Coronary artery (tissue), 2 donors: Measurements from ENCODE around the gene DYSF.
"Not testable (repeated sequence)": the region's sequence is repeated elsewhere in the genome, so short reads cannot be mapped to it uniquely, and the experiment has no call there.

Source experiments
- DNase-seq: peaks from one replicate; pipeline ENCODE4 v3.0.0-alpha.2; 2017; ENCODE audit warnings: low spot score
- H3K27ac ChIP-seq, 2 donors: fragments of 200-600 bp; sonication (generic); one replicate each; pipeline ENCODE4 v1.5.1; 2016 to 2019
- H3K4me3 ChIP-seq: fragments of 200-600 bp; sonication (generic); 2 replicates; pipeline ENCODE4 v1.5.1; 2016; ENCODE audit warnings: mild to moderate bottlenecking, moderate library complexity
- TF ChIP-seq, protein P1 (sequence below): fragments of 200-600 bp; sonication (generic); IDR thresholded peaks from one replicate; pipeline ENCODE4 v1.5.1; 2019; ENCODE audit warnings: antibody characterized with exemption

The DYSF gene

GRCh38 chr2:71453404-71454220, at the start of gene DYSF:
DYSF (plus strand) TSS chr2:71453561.
- peak within 1 kb of the TSS; percentile 77 to 82 for H3K27ac ChIP-seq
- peak within 1 kb of the TSS; percentile 74 for H3K4me3 ChIP-seq
- TF ChIP-seq, protein P1, sequence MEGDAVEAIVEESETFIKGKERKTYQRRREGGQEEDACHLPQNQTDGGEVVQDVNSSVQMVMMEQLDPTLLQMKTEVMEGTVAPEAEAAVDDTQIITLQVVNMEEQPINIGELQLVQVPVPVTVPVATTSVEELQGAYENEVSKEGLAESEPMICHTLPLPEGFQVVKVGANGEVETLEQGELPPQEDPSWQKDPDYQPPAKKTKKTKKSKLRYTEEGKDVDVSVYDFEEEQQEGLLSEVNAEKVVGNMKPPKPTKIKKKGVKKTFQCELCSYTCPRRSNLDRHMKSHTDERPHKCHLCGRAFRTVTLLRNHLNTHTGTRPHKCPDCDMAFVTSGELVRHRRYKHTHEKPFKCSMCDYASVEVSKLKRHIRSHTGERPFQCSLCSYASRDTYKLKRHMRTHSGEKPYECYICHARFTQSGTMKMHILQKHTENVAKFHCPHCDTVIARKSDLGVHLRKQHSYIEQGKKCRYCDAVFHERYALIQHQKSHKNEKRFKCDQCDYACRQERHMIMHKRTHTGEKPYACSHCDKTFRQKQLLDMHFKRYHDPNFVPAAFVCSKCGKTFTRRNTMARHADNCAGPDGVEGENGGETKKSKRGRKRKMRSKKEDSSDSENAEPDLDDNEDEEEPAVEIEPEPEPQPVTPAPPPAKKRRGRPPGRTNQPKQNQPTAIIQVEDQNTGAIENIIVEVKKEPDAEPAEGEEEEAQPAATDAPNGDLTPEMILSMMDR, result no peak
- DNase-seq, result no peak

DNA sequence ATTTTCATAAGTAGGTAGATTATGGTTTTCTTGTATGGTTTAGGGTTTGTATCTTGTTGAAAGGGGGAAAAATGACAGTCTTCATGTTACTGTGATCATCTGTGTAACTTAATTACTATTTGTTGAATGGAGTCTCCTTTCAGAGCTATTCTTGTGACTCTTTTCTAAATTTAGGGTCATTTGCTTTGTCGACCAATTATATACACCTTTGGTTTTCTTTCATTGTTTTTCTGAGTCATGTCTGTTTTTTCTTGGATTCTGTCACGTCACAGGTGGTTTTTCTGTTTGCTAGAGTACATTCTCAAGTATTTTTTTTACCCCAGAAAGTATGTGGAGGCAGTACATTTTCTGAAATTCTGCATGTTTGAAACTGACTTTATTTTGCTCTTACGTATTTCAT, 43.8 kb upstream of the DYSF start:
- Histone ChIP-seq H3K4me3 (no peak overlapping the region), H3K27ac (no peak overlapping the region)
- DNase-seq, result no peak
- TF ChIP-seq, protein P1, result no peak

DNA sequence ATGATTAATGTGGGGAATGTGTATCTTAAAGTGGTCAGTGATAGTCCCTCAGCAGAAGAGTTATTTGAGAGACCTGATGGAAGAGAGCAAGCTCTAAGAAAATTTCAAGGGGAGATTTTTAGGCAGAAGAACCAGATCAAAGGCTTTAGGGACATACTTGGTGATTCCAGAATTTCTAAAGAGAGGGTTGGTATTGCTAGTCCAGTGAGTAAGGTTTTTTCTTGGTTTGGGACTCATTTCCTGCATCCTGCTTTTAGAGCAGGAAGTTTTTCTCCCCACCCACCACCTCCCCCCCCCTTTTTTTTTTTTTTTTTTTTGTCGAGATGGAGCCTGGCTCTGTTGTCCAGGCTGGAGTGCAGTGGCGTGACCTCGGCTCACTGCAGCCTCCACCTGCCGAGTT, 42.7 kb upstream of the DYSF start:
- H3K4me3 ChIP-seq, result no peak overlapping the region
- no peak for DNase-seq
- H3K27ac ChIP-seq, result no peak overlapping the region
- TF ChIP-seq, protein P1, result no peak

DNA sequence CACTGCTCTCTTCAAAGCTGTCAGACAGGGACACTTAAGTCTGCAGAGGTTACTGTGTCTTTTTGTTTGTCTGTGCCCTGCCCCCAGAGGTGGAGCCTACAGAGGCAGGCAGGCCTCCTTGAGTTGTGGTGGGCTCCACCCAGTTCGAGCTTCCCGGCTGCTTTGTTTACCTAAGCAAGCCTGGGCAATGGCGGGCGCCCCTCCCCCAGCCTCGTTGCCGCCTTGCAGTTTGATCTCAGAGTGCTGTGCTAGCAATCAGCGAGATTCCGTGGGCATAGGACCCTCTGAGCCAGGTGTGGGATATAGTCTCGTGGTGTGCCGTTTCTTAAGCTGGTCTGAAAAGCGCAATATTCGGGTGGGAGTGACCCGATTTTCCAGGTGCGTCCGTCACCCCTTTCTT, 36.5 kb upstream of the DYSF start:
- not testable (repeated sequence) for H3K27ac ChIP-seq, DNase-seq
- peak overlapping the region; percentile 50 for H3K4me3 ChIP-seq

GRCh38 chr2:71417300-71418202, 35.8 kb upstream of the DYSF start:
- TF ChIP-seq, protein P1, result no peak
- Histone ChIP-seq H3K27ac (no peak overlapping the region), H3K4me3 (peak overlapping the region; percentile 50)
- no peak for DNase-seq

GRCh38 chr2:71419145-71419544, 34.2 kb upstream of the DYSF start:
- TF ChIP-seq, protein P1, result no peak

GRCh38 chr2:71419976-71420375, 33.4 kb upstream of the DYSF start:
- no peak for DNase-seq
- TF ChIP-seq, protein P1, result no peak
- Histone ChIP-seq H3K4me3 (no peak overlapping the region), H3K27ac (no peak overlapping the region)

More at GRCh38 chr2:71419145-71419544, 34.2 kb upstream of the DYSF start:
- Histone ChIP-seq H3K4me3 (no peak overlapping the region), H3K27ac (no peak overlapping the region)
- DNase-seq, result no peak
